Stimulated activated CD4-positive, alpha-beta T cell treated with anti-CD3 and anti-CD28 coated beads, Interleukin-1b, Interleukin-23, amount 100 ng/mL, for 1 hour (primary cell): ENCODE data around the gene ATRN.
"Not testable (repeated sequence)": the region's sequence is repeated elsewhere in the genome, so short reads cannot be mapped to it uniquely, and the experiment has no call there.

ENCODE experiments used
- DNase-seq, 2 donors: peaks; one replicate each; pipeline ENCODE4 v3.0.0-alpha.2; 2020; ENCODE audit warnings: low read depth in 2 of 2

Gene ATRN

GRCh38 chr20:3563548-3564177, 92.8 kb downstream of the ATRN start:
- DNase-seq = no peak

GRCh38 chr20:3565851-3566250, 95.0 kb downstream of the ATRN start:
- no peak for DNase-seq

- DNase-seq = no peak
These were observed 101.3 kb downstream of the ATRN start for GRCh38 chr20:3572151-3572550.

- DNase-seq = no peak
These were observed 105.5 kb downstream of the ATRN start for GRCh38 chr20:3576363-3576762.

GRCh38 chr20:3577366-3577765, 106.5 kb downstream of the ATRN start:
- DNase-seq = no peak

GRCh38 chr20:3580412-3580811, 109.6 kb downstream of the ATRN start:
- no peak for DNase-seq

- DNase-seq = no peak
These were observed 112.9 kb downstream of the ATRN start for GRCh38 chr20:3583765-3584164.

GRCh38 chr20:3586093-3586492, 115.3 kb downstream of the ATRN start:
- no peak for DNase-seq

GRCh38 chr20:3590164-3590563, 119.3 kb downstream of the ATRN start:
- DNase-seq = no peak

- no peak for DNase-seq
These were observed 122.1 kb downstream of the ATRN start for GRCh38 chr20:3592931-3593330.

- no peak for DNase-seq
These were observed 124.7 kb downstream of the ATRN start for GRCh38 chr20:3595541-3595940.

GRCh38 chr20:3603108-3603507, 132.3 kb downstream of the ATRN start:
- DNase-seq = no peak

- DNase-seq = not testable (repeated sequence)
These were observed 134.6 kb downstream of the ATRN start for GRCh38 chr20:3605386-3605886.

GRCh38 chr20:3606021-3606420, 135.2 kb downstream of the ATRN start:
- no peak for DNase-seq

- no peak for DNase-seq
These were observed 141.1 kb downstream of the ATRN start for GRCh38 chr20:3611901-3612300.

- no peak for DNase-seq
These were observed 142.2 kb downstream of the ATRN start for GRCh38 chr20:3612795-3613572.

- no peak for DNase-seq
These were observed 143.1 kb downstream of the ATRN start for GRCh38 chr20:3613821-3614440.

GRCh38 chr20:3614466-3614865, 143.6 kb downstream of the ATRN start:
- no peak for DNase-seq

GRCh38 chr20:3615171-3615840, 144.5 kb downstream of the ATRN start:
- DNase-seq = not testable (repeated sequence)

GRCh38 chr20:3616250-3616649, 145.4 kb downstream of the ATRN start:
- DNase-seq = no peak

GRCh38 chr20:3621111-3621510, 150.3 kb downstream of the ATRN start:
- DNase-seq = no peak

GRCh38 chr20:3622406-3622805, 151.6 kb downstream of the ATRN start:
- no peak for DNase-seq
